ENCODE data around the gene ZNF132.
A peak's percentile ranks its signal among the peaks of the same experiment; 100 is the strongest.
"Not testable (repeated sequence)": the region's sequence is repeated elsewhere in the genome, so short reads cannot be mapped to it uniquely, and the experiment has no call there.

ZNF132 gene

GRCh38 chr19:58406818-58407657 lies 32.9 kb downstream of the ZNF132 start:
- DNase-seq: no peak

- not testable (repeated sequence) for DNase-seq
These were observed 36.0 kb downstream of the ZNF132 start for GRCh38 chr19:58403920-58404478.

- DNase-seq: no peak
These were observed 38.0 kb downstream of the ZNF132 start for GRCh38 chr19:58401840-58402421.

GRCh38 chr19:58400916-58401839 lies 38.8 kb downstream of the ZNF132 start:
- peak; percentile 99 to 100 for DNase-seq

- DNase-seq: no peak
These were observed 39.5 kb downstream of the ZNF132 start for GRCh38 chr19:58400316-58400915.

- DNase-seq: no peak
These were observed 40.0 kb downstream of the ZNF132 start for GRCh38 chr19:58399903-58400302.

- DNase-seq: no peak
These were observed 41.4 kb downstream of the ZNF132 start for GRCh38 chr19:58398545-58398944.

- DNase-seq: no peak
These were observed 41.9 kb downstream of the ZNF132 start for GRCh38 chr19:58398087-58398486.

- DNase-seq: no peak
These were observed 42.4 kb downstream of the ZNF132 start for GRCh38 chr19:58397533-58398037.

- DNase-seq: no peak
These were observed 43.0 kb downstream of the ZNF132 start for GRCh38 chr19:58396691-58397532.

- no peak for DNase-seq
These were observed 43.9 kb downstream of the ZNF132 start for GRCh38 chr19:58395979-58396627.

- DNase-seq: no peak
These were observed 44.6 kb downstream of the ZNF132 start, which contains the start of gene RNF225 for GRCh38 chr19:58395220-58395978. TSS of gene RNF225 (plus strand) at chr19:58395656. CDS start at chr19:58396090, 434 bp downstream.

GRCh38 chr19:58394821-58395219 lies 45.1 kb downstream of the ZNF132 start:
- no peak for DNase-seq

- no peak for DNase-seq
These were observed 46.3 kb downstream of the ZNF132 start for GRCh38 chr19:58393725-58394033.

GRCh38 chr19:58392945-58393724 lies 46.8 kb downstream of the ZNF132 start:
- no peak for DNase-seq

GRCh38 chr19:58388175-58388526 lies 51.8 kb downstream of the ZNF132 start:
- DNase-seq: no peak

- DNase-seq: no peak
These were observed 52.4 kb downstream of the ZNF132 start for GRCh38 chr19:58387338-58388174.

- peak; percentile 94 to 95 for DNase-seq
These were observed 53.2 kb downstream of the ZNF132 start, which contains the start of gene RPS5 for GRCh38 chr19:58386576-58387337. TSS of gene RPS5 (plus strand) at chr19:58387269. CDS start at chr19:58388138, 869 bp downstream.
